AG09319 (cell line): ENCODE results near the gene JPH3.

Experiments
- DNase-seq: peaks from one replicate; pipeline ENCODE4 v3.0.0-alpha.2; 2010; ENCODE audit warnings: low read depth; ENCODE audit errors: extremely low read depth
- CTCF ChIP-seq: IDR thresholded peaks from 2 replicates; pipeline ENCODE4 v1.5.1; 2011; ENCODE audit warnings: low read depth, mild to moderate bottlenecking, inconsistent platforms, low read length, moderate library complexity

Gene JPH3

GRCh38 chr16:87559945-87560344 lies 42.4 kb upstream of the JPH3 start:
- TF ChIP-seq CTCF = no peak

GRCh38 chr16:87560428-87561199 lies 41.7 kb upstream of the JPH3 start:
- DNase-seq = no peak

More at GRCh38 chr16:87559945-87560344, 42.4 kb upstream of the JPH3 start:
- DNase-seq = no peak

GRCh38 chr16:87561200-87562105 lies 40.9 kb upstream of the JPH3 start:
- no peak for DNase-seq
- TF ChIP-seq CTCF = no peak

More at GRCh38 chr16:87560428-87561199, 41.7 kb upstream of the JPH3 start:
- TF ChIP-seq CTCF = no peak

- no peak for TF ChIP-seq CTCF
- no peak for DNase-seq
Measured at GRCh38 chr16:87562201-87562600, 40.1 kb upstream of the JPH3 start.

GRCh38 chr16:87563022-87563421 lies 39.3 kb upstream of the JPH3 start:
- DNase-seq = no peak
- no peak for TF ChIP-seq CTCF

- no peak for DNase-seq
- no peak for TF ChIP-seq CTCF
Measured at GRCh38 chr16:87563714-87564523, 38.4 kb upstream of the JPH3 start.

- DNase-seq = no peak
- no peak for TF ChIP-seq CTCF
Measured at GRCh38 chr16:87564524-87564778, 37.9 kb upstream of the JPH3 start.
